A549 treated with GW870086 at 1 μM for 4 hours (cell line): ENCODE results near the gene TNS3. TPM values are rescaled to one million over a fixed set of nuclear protein-coding genes. Genes with fewer than 3 reads are reported as not detected.

Source experiments
- total RNA-seq: library from RNA; stranded (reverse); fragments of 200-300 nt; extraction: Qiagen RNA extraction; gene quantifications from 5 replicates; pipeline ENCODE4 v1.2.3, GENCODE V29; 2022; ENCODE audit warnings: low read depth

The TNS3 gene
- total RNA-seq = 70.1 to 86.2 TPM (median 80.4 TPM) in 5 replicates

GRCh38 chr7:47581804-47582763 lies at the start of gene TNS3:
Gene TNS3, minus strand, starts transcription at chr7:47582111. Its CDS starts 142,475 bp downstream, at chr7:47439636.

